DOHH2 (cell line): ENCODE results near the gene HTRA3.

Experiments
- EZH2phosphoT487 ChIP-seq: fragments of 200-600 bp; sonication (generic); IDR thresholded peaks from 2 replicates; pipeline ENCODE4 v1.6.1; 2017; ENCODE audit warnings: borderline replicate concordance, mild to moderate bottlenecking, antibody characterized with exemption, low read length, moderate library complexity, mixed read lengths
- TF ChIP-seq, protein P1 (sequence below): fragments of 200-600 bp; sonication (generic); IDR thresholded peaks from one replicate; pipeline ENCODE4 v1.5.1; 2014; ENCODE audit warnings: antibody characterized with exemption, mild to moderate bottlenecking, low read depth, low read length; ENCODE audit not compliant: poor library complexity, severe bottlenecking

DNA sequence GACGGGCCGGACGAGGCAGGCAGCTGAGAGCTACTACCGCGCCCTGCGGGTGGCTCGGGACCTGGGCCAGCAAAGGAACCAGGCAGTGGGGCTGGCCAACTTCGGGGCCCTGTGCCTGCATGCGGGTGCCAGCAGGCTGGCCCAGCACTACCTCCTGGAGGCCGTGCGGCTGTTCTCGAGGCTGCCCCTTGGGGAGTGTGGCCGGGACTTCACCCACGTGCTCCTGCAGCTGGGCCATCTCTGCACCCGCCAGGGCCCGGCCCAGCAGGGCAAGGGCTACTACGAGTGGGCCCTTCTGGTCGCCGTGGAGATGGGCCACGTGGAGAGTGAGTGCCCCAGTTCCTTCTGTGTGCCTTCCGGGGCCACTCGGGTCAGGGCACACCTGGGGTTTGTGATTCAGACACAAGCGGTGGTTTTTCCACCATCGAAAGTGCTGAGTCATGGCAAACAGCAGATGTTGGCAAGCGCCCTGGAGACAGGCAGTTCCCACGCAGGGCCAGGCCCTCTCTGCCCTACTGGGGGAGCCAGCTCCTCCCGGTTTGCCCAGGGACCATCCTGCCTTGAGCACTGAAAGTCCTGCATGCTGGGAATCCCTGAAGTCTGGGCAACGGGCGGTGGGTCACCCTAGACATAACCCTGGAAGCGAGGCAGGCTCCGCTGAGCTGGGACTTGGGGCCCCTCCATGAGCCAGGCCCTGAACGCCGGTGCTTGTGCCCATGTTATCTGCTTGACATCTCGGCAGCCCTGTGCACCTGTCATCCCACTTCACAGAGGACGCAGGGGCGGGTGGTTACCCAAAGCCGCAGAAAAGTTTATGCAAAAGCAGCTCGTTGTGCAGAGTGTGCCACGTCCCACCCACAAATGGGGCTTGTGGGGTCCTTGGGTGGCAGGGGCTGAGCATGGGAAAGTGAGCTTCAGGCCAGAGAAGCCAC, 41.0 kb upstream of the HTRA3 start:
- TF ChIP-seq, protein P1, sequence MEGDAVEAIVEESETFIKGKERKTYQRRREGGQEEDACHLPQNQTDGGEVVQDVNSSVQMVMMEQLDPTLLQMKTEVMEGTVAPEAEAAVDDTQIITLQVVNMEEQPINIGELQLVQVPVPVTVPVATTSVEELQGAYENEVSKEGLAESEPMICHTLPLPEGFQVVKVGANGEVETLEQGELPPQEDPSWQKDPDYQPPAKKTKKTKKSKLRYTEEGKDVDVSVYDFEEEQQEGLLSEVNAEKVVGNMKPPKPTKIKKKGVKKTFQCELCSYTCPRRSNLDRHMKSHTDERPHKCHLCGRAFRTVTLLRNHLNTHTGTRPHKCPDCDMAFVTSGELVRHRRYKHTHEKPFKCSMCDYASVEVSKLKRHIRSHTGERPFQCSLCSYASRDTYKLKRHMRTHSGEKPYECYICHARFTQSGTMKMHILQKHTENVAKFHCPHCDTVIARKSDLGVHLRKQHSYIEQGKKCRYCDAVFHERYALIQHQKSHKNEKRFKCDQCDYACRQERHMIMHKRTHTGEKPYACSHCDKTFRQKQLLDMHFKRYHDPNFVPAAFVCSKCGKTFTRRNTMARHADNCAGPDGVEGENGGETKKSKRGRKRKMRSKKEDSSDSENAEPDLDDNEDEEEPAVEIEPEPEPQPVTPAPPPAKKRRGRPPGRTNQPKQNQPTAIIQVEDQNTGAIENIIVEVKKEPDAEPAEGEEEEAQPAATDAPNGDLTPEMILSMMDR, result no peak
- TF ChIP-seq EZH2phosphoT487, result no peak
